ENCODE results near the gene ATP6V0A4.

The ATP6V0A4 gene

GRCh38 chr7:138745189-138745588 is 52.8 kb downstream of the ATP6V0A4 start:
- no peak for ATAC-seq
- TF ChIP-seq OSR1 (CRISPR knock-in tag; IDR thresholded peaks at IDR 0.05), result no peak
- TF ChIP-seq CREB5 (CRISPR knock-in tag; IDR thresholded peaks at IDR 0.05; ENCODE audit: low read depth), result no peak
- TF ChIP-seq ZNF70 (CRISPR knock-in tag; IDR thresholded peaks at IDR 0.05), result no peak
- TF ChIP-seq ZNF565 (CRISPR knock-in tag; conservative IDR thresholded peaks at IDR 0.05; ENCODE audit: low read depth), result no peak
- no peak for TF ChIP-seq PPARA (CRISPR knock-in tag; IDR thresholded peaks at IDR 0.05; ENCODE audit: borderline replicate concordance)
- no peak for TF ChIP-seq SNAI2 (CRISPR knock-in tag; IDR thresholded peaks at IDR 0.05)
- TF ChIP-seq TCF4 (CRISPR knock-in tag; IDR thresholded peaks at IDR 0.05; ENCODE audit: borderline replicate concordance), result no peak
- TF ChIP-seq ZC3H10 (CRISPR knock-in tag; IDR thresholded peaks at IDR 0.05), result no peak
- no peak for TF ChIP-seq ISL1 (CRISPR knock-in tag; IDR thresholded peaks at IDR 0.05)
- no peak for TF ChIP-seq CSDC2 (CRISPR knock-in tag; IDR thresholded peaks at IDR 0.05)
- TF ChIP-seq CSRNP3 (CRISPR knock-in tag; IDR thresholded peaks at IDR 0.05), result no peak
- TF ChIP-seq RARB (CRISPR knock-in tag; IDR thresholded peaks at IDR 0.05), result no peak
- no peak for TF ChIP-seq TSHZ2 (CRISPR knock-in tag; IDR thresholded peaks at IDR 0.05)
- no peak for TF ChIP-seq TOX (CRISPR knock-in tag; IDR thresholded peaks at IDR 0.05; ENCODE audit: borderline replicate concordance)
- TF ChIP-seq ZFP30 (CRISPR knock-in tag; IDR thresholded peaks at IDR 0.05), result no peak
- TF ChIP-seq ZNF8 (CRISPR knock-in tag; IDR thresholded peaks at IDR 0.05), result no peak
- no peak for TF ChIP-seq POU6F1 (CRISPR knock-in tag; IDR thresholded peaks at IDR 0.05; ENCODE audit: borderline replicate concordance, low read depth)
- TF ChIP-seq ARNTL (CRISPR knock-in tag; IDR thresholded peaks at IDR 0.05; ENCODE audit: borderline replicate concordance, low read depth), result no peak
- TF ChIP-seq ESRRG (CRISPR knock-in tag; IDR thresholded peaks at IDR 0.05), result no peak

GRCh38 chr7:138741453-138741735 is 56.6 kb downstream of the ATP6V0A4 start:
- no peak for ATAC-seq
- no peak for TF ChIP-seq ISL1 (CRISPR knock-in tag; IDR thresholded peaks at IDR 0.05)
- no peak for TF ChIP-seq GLIS3 (CRISPR knock-in tag; IDR thresholded peaks at IDR 0.05)

- no peak for ATAC-seq
- TF ChIP-seq CSRNP3 (CRISPR knock-in tag; IDR thresholded peaks at IDR 0.05) (no peak), BACH2 (CRISPR knock-in tag; IDR thresholded peaks at IDR 0.05; ENCODE audit: borderline replicate concordance) (no peak), ESRRG (CRISPR knock-in tag; IDR thresholded peaks at IDR 0.05) (no peak), CSDC2 (CRISPR knock-in tag; IDR thresholded peaks at IDR 0.05) (no peak), ZC3H10 (CRISPR knock-in tag; IDR thresholded peaks at IDR 0.05) (no peak), CREB5 (CRISPR knock-in tag; IDR thresholded peaks at IDR 0.05; ENCODE audit: low read depth) (no peak), ZNF8 (CRISPR knock-in tag; IDR thresholded peaks at IDR 0.05) (no peak), TCF4 (CRISPR knock-in tag; IDR thresholded peaks at IDR 0.05; ENCODE audit: borderline replicate concordance) (no peak), PATZ1 (CRISPR knock-in tag; IDR thresholded peaks at IDR 0.05; ENCODE audit: borderline replicate concordance) (no peak)
Observed at GRCh38 chr7:138739859-138740258, 58.1 kb downstream of the ATP6V0A4 start.

Data from SK-N-SH treated with all-trans-retinoic acid at 6 μM for 48 hours (cell line).